GM12878 (cell line): ENCODE results near the gene QRFP. TPM values are rescaled to one million over a fixed set of nuclear protein-coding genes. Genes with fewer than 3 reads are reported as not detected.
"Not testable (repeated sequence)": the region's sequence is repeated elsewhere in the genome, so short reads cannot be mapped to it uniquely, and the experiment has no call there.

ENCODE experiments used
- ATAC-seq: fragments of 200-7000 bp; cut with Tn5 transposase; 3 replicates; pipeline ENCODE4 v1.9.1; 2020; ENCODE audit warnings: mild to moderate bottlenecking, moderate library complexity
- BruUV-seq: library from RNA; stranded (reverse); fragments of 400-500 nt; replicated peaks from 2 replicates; lab custom pipeline; 2021; lab: Mats Ljungman, UMichigan
- CTCF ChIA-PET: fragments of 300-600 bp; sonication (Branson Sonifier 250); formaldehyde crosslinking; extraction: SDS; loops from one replicate; lab custom pipeline; 2021; ENCODE audit warnings: inconsistent platforms; lab: Yijun Ruan, JAX
- POLR2A ChIA-PET: fragments of 350-600 bp; formaldehyde crosslinking; extraction: SDS; loops from one replicate; lab custom pipeline; 2021; ENCODE audit warnings: inconsistent platforms; lab: Charles Lee
- RAD21 ChIA-PET: fragments of 300-600 bp; sonication (Branson Sonifier 250); formaldehyde crosslinking; loops from one replicate; lab custom pipeline; 2023; ENCODE audit warnings: antibody characterized with exemption; ENCODE audit not compliant: unreplicated experiment; lab: Charles Lee
- SMC1A ChIA-PET: fragments of 300-600 bp; sonication (Branson Sonifier 250); formaldehyde crosslinking; loops from one replicate; lab custom pipeline; 2023; ENCODE audit not compliant: unreplicated experiment, uncharacterized antibody; lab: Charles Lee
- DNase-seq: peaks from one replicate; pipeline ENCODE4 v3.0.0-alpha.2; 2011; ENCODE audit warnings: low read depth, low spot score
- FAIRE-seq: peaks from 3 replicates; lab custom pipeline; 2011; peaks lifted over from hg19 to GRCh38; lab: Jason Lieb, UNC
- H2AFZ ChIP-seq: 2 replicates; pipeline ENCODE4 v1.6.0; 2011; ENCODE audit warnings: low read depth, low read length, control low read depth; ENCODE audit not compliant: control insufficient read depth
- H3K27ac ChIP-seq: 2 replicates; pipeline ENCODE4 v1.5.1; 2011; ENCODE audit warnings: control low read depth; ENCODE audit not compliant: control insufficient read depth, insufficient read depth
- H3K27me3 ChIP-seq, 2 experiments: replicated peaks in 1 of 2; 2 replicates each; pipeline versions ENCODE4 v1.6.0 to v1.6.1; 2011; ENCODE audit warnings: low read length in 1 of 2; ENCODE audit not compliant: control insufficient read depth in 2 of 2, insufficient read depth in 2 of 2
- H3K36me3 ChIP-seq, 2 experiments: 2 replicates each; pipeline ENCODE4 v1.5.1; 2011; ENCODE audit warnings: low read length in 1 of 2; ENCODE audit not compliant: control insufficient read depth in 2 of 2, insufficient read depth in 2 of 2
- H3K4me1 ChIP-seq: 2 replicates; pipeline ENCODE4 v1.6.1; 2011; ENCODE audit warnings: mild to moderate bottlenecking, low read length, moderate library complexity, mixed read lengths; ENCODE audit not compliant: control insufficient read depth, insufficient read depth
- H3K4me2 ChIP-seq: 2 replicates; pipeline ENCODE4 v1.6.0; 2011; ENCODE audit warnings: control low read depth; ENCODE audit not compliant: control insufficient read depth, insufficient read depth
- H3K4me3 ChIP-seq: fragments of 200-600 bp; sonication (generic); 2 replicates; pipeline ENCODE4 v1.5.1; 2016
- H3K79me2 ChIP-seq: 2 replicates; pipeline ENCODE4 v1.6.0; 2011; ENCODE audit warnings: low read length; ENCODE audit not compliant: control insufficient read depth, insufficient read depth
- H3K9ac ChIP-seq: 2 replicates; pipeline ENCODE4 v1.8.0; 2011; ENCODE audit warnings: low read length, control low read depth, mixed read lengths; ENCODE audit not compliant: control insufficient read depth, insufficient read depth
- H3K9me3 ChIP-seq: replicated peaks from 3 replicates; pipeline ENCODE4 v1.5.1; 2011; ENCODE audit warnings: mild to moderate bottlenecking, low read length; ENCODE audit not compliant: control insufficient read depth, insufficient read depth
- H4K20me1 ChIP-seq: 2 replicates; pipeline ENCODE4 v1.6.0; 2011; ENCODE audit not compliant: control insufficient read depth, insufficient read depth
- ASH2L ChIP-seq: fragments of 300-600, 200-600 bp; sonication (generic); IDR thresholded peaks from 2 replicates; pipeline ENCODE4 v1.6.1; 2017; ENCODE audit warnings: low read depth, mild to moderate bottlenecking, borderline replicate concordance
- CHD1 ChIP-seq: IDR thresholded peaks from 2 replicates; pipeline ENCODE4 v1.6.1; 2012; ENCODE audit warnings: low read depth, low read length, improper control_type of control experiment
- ETV6 ChIP-seq, 2 experiments: fragments of 450-650 bp in 1 of 2; IDR thresholded peaks in 1 of 2; conservative IDR thresholded peaks in 1 of 2; 2 replicates each; pipeline ENCODE4 v1.6.1; 2014; ENCODE audit warnings: antibody characterized with exemption in 1 of 2, borderline replicate concordance in 1 of 2, low read depth in 1 of 2, mild to moderate bottlenecking in 1 of 2, moderate library complexity in 1 of 2
- HDAC6 ChIP-seq: fragments of 200-600 bp; sonication (generic); IDR thresholded peaks from one replicate; pipeline ENCODE4 v1.8.0; 2017; ENCODE audit warnings: antibody characterized with exemption; ENCODE audit not compliant: unreplicated experiment
- IKZF2 ChIP-seq, 2 experiments: fragments of 450-650 bp; IDR thresholded peaks; 2 replicates each; pipeline ENCODE4 v1.6.1; 2017; ENCODE audit warnings: mild to moderate bottlenecking in 2 of 2, moderate library complexity in 2 of 2
- MEF2B ChIP-seq: fragments of 450-650 bp; IDR thresholded peaks from 2 replicates; pipeline ENCODE4 v1.6.1; 2018; ENCODE audit warnings: mild to moderate bottlenecking, moderate library complexity; ENCODE audit not compliant: partially characterized antibody, poor library complexity, severe bottlenecking
- NR2C1 ChIP-seq: fragments of 450-650 bp; IDR thresholded peaks from 2 replicates; pipeline ENCODE4 v1.6.1; 2017; ENCODE audit warnings: antibody characterized with exemption, mild to moderate bottlenecking, moderate library complexity
- POU2F2 ChIP-seq: IDR thresholded peaks from 3 replicates; pipeline ENCODE4 v1.6.1; 2011; ENCODE audit warnings: low read depth, mild to moderate bottlenecking, low read length, borderline replicate concordance
- SMAD1 ChIP-seq: fragments of 450-650 bp; IDR thresholded peaks from 2 replicates; pipeline ENCODE4 v1.6.1; 2018; ENCODE audit warnings: mild to moderate bottlenecking, low read depth; ENCODE audit not compliant: partially characterized antibody
- SMC3 ChIP-seq: IDR thresholded peaks from 2 replicates; pipeline ENCODE4 v1.6.1; 2011; ENCODE audit warnings: low read length, improper control_type of control experiment, borderline replicate concordance
- TAF1 ChIP-seq: IDR thresholded peaks from 2 replicates; pipeline ENCODE4 v1.6.1; 2011; ENCODE audit warnings: mild to moderate bottlenecking, low read depth, low read length, borderline replicate concordance
- ZNF24 ChIP-seq: fragments of 450-650 bp; IDR thresholded peaks from 2 replicates; pipeline ENCODE4 v1.6.1; 2017; ENCODE audit warnings: antibody characterized with exemption, mild to moderate bottlenecking
- WGBS: methylation state at CpG from one replicate; pipeline ENCODE4 v1.1.6; 2016; ENCODE audit warnings: low lambda C conversion rate; ENCODE audit not compliant: insufficient replicate concordance, insufficient coverage; ENCODE audit errors: missing lambda C conversion rate; 5-methylcytosine and 5-hydroxymethylcytosine counted together
- in situ Hi-C: fragments of 300-500 bp; cut with MboI; formaldehyde crosslinking; loops from 9 replicates; pipeline ENCODE4 v1.14.3; 2018; ENCODE audit warnings: mixed read lengths
- intact Hi-C: fragments of 100-400 bp; cut with micrococcal nuclease; formaldehyde crosslinking; loops from one replicate; pipeline ENCODE4 v1.14.2; 2022; ENCODE audit not compliant: unreplicated experiment
- polyA plus RNA-seq, 11 experiments: library from polyadenylated mRNA; depleted of rRNA in 4 of 11; unstranded in 6 of 11; stranded (reverse) in 5 of 11; fragments of >200 nt; fragmentation: Nextera tagmentation in 4 of 11; fragmentation: Illumina TruSeq in 1 of 11; extraction: Ambion mirVana in 4 of 11; extraction: Trizol in 1 of 11; gene quantifications; 1 replicate in 1 of 11; 2 replicates in 10 of 11; pipeline versions ENCODE4 v1.2.1 to v1.2.3, GENCODE V29; 2011 to 2016; ENCODE audit warnings: inconsistent platforms in 2 of 11, missing spikeins in 2 of 11, low read depth in 1 of 11
- total RNA-seq, 4 experiments: library from RNA; depleted of rRNA in 3 of 4; stranded (reverse); fragments of >200 nt in 3 of 4; fragmentation: Illumina TruSeq in 1 of 4; extraction: Trizol in 1 of 4; gene quantifications; 2 replicates each; pipeline versions ENCODE4 v1.2.1 to v1.2.3, GENCODE V29; 2013 to 2021
- TF ChIP-seq, protein P1 (sequence below): IDR thresholded peaks from 2 replicates; pipeline ENCODE4 v1.6.1; 2011; ENCODE audit warnings: borderline replicate concordance, low read depth, mild to moderate bottlenecking, moderate library complexity, mixed read lengths, low read length; ENCODE audit not compliant: insufficient read depth; ENCODE audit errors: extremely low read length
- TF ChIP-seq, protein P2 (sequence below): fragments of 450-650 bp; IDR thresholded peaks from 2 replicates; pipeline ENCODE4 v1.6.1; 2017; ENCODE audit warnings: borderline replicate concordance

QRFP gene
- total and polyA plus RNA-seq, 10 of the 15 experiments (the other 5 are each of a cell fraction or from before 2014, with no cell fraction given): not detected

DNA sequence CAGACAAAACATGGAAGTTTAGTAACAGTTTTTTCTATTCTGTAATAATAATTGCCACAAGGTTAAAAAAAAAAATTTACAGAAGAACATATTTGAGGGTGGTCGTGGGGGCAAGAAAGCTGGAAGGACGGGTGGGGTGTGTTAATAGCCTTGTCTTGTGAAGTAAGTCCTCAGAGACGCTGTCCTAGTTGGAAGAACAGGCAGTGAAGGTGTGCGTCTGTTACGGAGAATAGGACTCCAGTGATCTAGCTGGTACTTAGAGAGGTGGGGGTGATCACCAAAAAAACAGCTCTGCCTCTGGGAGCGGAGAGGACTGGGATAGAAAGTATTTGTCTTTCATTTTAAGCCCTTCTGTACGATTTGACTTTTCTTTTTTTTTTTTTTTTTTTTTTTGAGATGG lies 43.8 kb downstream of the QRFP start (continued):
- no peak for TF ChIP-seq SMAD1
- no peak for TF ChIP-seq ZNF24
- TF ChIP-seq IKZF2 (IDR thresholded peaks at IDR 0.05): no peak
- TF ChIP-seq ASH2L: no peak
- no peak for TF ChIP-seq HDAC6

DNA sequence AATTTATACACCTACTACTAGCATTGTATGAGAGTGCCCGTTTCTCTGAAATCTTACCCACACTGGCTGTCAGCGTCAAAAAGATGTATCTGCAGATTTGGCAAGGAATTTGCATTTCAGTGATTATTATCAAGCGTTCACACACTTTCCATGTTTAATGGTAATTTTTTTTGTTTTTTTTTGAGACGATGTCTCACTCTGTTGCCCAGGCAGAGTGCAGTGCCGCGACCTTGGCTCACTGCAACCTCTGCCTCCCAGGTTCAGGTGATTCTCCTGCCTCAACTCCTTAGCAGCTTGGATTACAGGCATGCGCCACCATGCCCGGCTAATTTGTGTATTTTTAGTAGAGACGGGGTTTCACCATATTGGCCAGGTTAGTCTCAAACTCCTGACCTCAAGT lies 47.3 kb downstream of the QRFP start:
- intact Hi-C loops (no loop called here), in situ Hi-C loops (no loop called here)
- Histone ChIP-seq H3K9me3 (no peaks in the 10 kb centered on the region), H3K79me2 (peaks cover 2% of the 10 kb centered on the region), H4K20me1 (no peaks in the 10 kb centered on the region), H2AFZ (no peak overlapping the region), H3K27me3 (no peaks in the 10 kb centered on the region), H3K4me1 (no peaks in the 10 kb centered on the region), H3K4me2 (no peak overlapping the region), H3K27ac (no peak overlapping the region), H3K9ac (no peak overlapping the region), H3K36me3 (peaks cover 2 to 5% of the 10 kb centered on the region in 2 experiments), H3K4me3 (no peak overlapping the region)
- POLR2A ChIA-PET: no interaction called here
- CTCF ChIA-PET: interaction anchor here (1.5 kb wide), 1 partner anchor 17 kb away, joined by 6 read pairs; no protein-coding TSS in a partner anchor
- RAD21 ChIA-PET: no interaction called here
- no TSS peak for BruUV-seq
- SMC1A ChIA-PET: interaction anchor here (1.8 kb wide), 1 partner anchor 10 kb away, joined by 8 read pairs; no protein-coding TSS in a partner anchor
- FAIRE-seq: no peak
- ATAC-seq: no peak
- DNase-seq: no peak
- WGBS: 94% methylated on average over 9 of the region's 9 CpGs
- TF ChIP-seq, protein P1, sequence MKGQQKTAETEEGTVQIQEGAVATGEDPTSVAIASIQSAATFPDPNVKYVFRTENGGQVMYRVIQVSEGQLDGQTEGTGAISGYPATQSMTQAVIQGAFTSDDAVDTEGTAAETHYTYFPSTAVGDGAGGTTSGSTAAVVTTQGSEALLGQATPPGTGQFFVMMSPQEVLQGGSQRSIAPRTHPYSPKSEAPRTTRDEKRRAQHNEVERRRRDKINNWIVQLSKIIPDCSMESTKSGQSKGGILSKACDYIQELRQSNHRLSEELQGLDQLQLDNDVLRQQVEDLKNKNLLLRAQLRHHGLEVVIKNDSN: no peak
- no peak for TF ChIP-seq SMC3
- no peak for TF ChIP-seq NR2C1
- TF ChIP-seq, protein P2, sequence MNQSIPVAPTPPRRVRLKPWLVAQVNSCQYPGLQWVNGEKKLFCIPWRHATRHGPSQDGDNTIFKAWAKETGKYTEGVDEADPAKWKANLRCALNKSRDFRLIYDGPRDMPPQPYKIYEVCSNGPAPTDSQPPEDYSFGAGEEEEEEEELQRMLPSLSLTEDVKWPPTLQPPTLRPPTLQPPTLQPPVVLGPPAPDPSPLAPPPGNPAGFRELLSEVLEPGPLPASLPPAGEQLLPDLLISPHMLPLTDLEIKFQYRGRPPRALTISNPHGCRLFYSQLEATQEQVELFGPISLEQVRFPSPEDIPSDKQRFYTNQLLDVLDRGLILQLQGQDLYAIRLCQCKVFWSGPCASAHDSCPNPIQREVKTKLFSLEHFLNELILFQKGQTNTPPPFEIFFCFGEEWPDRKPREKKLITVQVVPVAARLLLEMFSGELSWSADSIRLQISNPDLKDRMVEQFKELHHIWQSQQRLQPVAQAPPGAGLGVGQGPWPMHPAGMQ: no peak
- TF ChIP-seq TAF1: no peak
- TF ChIP-seq IKZF2 (IDR thresholded peaks at IDR 0.05): no peak
- no peak for TF ChIP-seq POU2F2
- no peak for TF ChIP-seq ETV6 (conservative IDR thresholded peaks at IDR 0.05 in 1 of 2, IDR thresholded peaks at IDR 0.05 in 1 of 2; ENCODE audit: borderline replicate concordance in 1 of 2, low read depth in 1 of 2)
- TF ChIP-seq HDAC6: no peak
- TF ChIP-seq MEF2B: no peak
- no peak for TF ChIP-seq CHD1

DNA sequence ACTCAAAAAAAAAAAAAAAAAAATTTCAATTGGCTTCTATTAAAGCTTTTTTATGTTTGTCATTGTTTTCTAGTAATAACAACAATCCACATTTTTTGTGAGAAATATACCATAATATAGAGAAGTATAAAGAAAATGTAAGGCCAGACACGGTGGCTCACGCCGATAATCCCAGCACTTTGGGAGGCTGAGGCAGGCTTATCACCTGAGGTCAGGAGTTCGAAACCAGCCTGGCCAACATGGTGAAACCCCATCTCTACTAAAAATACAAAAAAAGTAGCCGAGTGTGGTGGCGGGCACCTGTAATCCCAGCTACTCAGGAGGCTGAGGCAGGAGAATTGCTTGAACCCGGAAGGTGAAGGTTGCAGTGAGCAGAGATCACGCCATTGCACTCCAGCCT lies 48.1 kb downstream of the QRFP start:
- FAIRE-seq, H3K4me3 ChIP-seq, H4K20me1 ChIP-seq, in situ Hi-C loops, H3K4me1 ChIP-seq, ATAC-seq, H3K36me3 ChIP-seq, H3K9ac ChIP-seq, H3K4me2 ChIP-seq, RAD21 ChIA-PET, intact Hi-C loops, DNase-seq, SMC1A ChIA-PET, H3K79me2 ChIP-seq, H2AFZ ChIP-seq, H3K27me3 ChIP-seq, H3K27ac ChIP-seq, H3K9me3 ChIP-seq, BruUV-seq: not testable (repeated sequence)
- ChIA-PET POLR2A (interaction anchor here (0.6 to 0.7 kb wide), 2 partner anchors 22 to 72 kb away, joined by 3 read pairs; no protein-coding TSS in a partner anchor), CTCF (interaction anchor here (0.6 to 0.7 kb wide), 2 partner anchors 24 to 350 kb away, joined by 3 read pairs; no protein-coding TSS in a partner anchor)
- 98% methylated on average over 7 of the region's 8 CpGs for WGBS
